Brain microvascular endothelial cell (primary cell): ENCODE measurements around the gene ZNF697.
"Not testable (repeated sequence)": the region's sequence is repeated elsewhere in the genome, so short reads cannot be mapped to it uniquely, and the experiment has no call there.

Experiments used
- DNase-seq: peaks from one replicate; pipeline ENCODE4 v3.0.0-alpha.2; 2020
- H3K27ac ChIP-seq: fragments of 250-450 bp; sonication (Bioruptor Pico); 2 replicates; pipeline ENCODE4 v1.5.1; 2020; ENCODE audit warnings: mild to moderate bottlenecking, moderate library complexity
- H3K27me3 ChIP-seq: fragments of 250-450 bp; sonication (Bioruptor Pico); replicated peaks from 2 replicates; pipeline ENCODE4 v1.5.1; 2020; ENCODE audit warnings: mild to moderate bottlenecking
- H3K36me3 ChIP-seq: fragments of 250-450 bp; sonication (Bioruptor Pico); replicated peaks from 2 replicates; pipeline ENCODE4 v1.5.1; 2020; ENCODE audit warnings: mild to moderate bottlenecking
- H3K4me3 ChIP-seq: 2 replicates; pipeline ENCODE4 v1.5.1; 2011; ENCODE audit warnings: low read depth, mild to moderate bottlenecking, control low read depth, low read length, moderate library complexity
- in situ Hi-C: cut with HindIII; loops from 2 replicates; pipeline ENCODE4 v1.10.0; 2017; ENCODE audit warnings: low sequenced_read_pairs, low pct_ligation_motif_present
- TF ChIP-seq, protein P1 (sequence below): IDR thresholded peaks from 2 replicates; pipeline ENCODE4 v1.5.1; 2011; ENCODE audit warnings: low read depth, mild to moderate bottlenecking, moderate library complexity, low read length, control low read depth, inconsistent platforms; ENCODE audit errors: missing control alignments

Gene ZNF697

DNA sequence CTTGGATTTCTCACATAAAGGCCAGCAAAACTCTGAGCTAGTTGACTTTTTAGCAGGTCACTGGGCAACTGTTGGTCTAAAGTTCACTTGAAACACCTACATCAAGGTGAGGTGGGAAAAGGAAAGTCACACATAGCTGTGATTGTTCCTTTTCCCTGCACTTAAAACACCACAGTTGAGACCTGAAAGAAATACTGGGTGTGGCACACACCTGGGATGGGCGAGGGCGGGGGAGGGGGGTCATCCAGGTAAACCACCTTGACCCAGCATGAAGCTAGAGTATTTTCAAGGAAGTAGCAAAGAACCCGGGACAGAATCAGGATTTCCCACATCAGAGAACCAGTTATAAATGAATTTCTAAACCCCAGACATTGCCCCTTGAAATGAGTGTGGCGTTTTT is 26.4 kb downstream of the ZNF697 start:
- TF ChIP-seq, protein P1, sequence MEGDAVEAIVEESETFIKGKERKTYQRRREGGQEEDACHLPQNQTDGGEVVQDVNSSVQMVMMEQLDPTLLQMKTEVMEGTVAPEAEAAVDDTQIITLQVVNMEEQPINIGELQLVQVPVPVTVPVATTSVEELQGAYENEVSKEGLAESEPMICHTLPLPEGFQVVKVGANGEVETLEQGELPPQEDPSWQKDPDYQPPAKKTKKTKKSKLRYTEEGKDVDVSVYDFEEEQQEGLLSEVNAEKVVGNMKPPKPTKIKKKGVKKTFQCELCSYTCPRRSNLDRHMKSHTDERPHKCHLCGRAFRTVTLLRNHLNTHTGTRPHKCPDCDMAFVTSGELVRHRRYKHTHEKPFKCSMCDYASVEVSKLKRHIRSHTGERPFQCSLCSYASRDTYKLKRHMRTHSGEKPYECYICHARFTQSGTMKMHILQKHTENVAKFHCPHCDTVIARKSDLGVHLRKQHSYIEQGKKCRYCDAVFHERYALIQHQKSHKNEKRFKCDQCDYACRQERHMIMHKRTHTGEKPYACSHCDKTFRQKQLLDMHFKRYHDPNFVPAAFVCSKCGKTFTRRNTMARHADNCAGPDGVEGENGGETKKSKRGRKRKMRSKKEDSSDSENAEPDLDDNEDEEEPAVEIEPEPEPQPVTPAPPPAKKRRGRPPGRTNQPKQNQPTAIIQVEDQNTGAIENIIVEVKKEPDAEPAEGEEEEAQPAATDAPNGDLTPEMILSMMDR: no peak
- in situ Hi-C loops: no loop called here
- no peak overlapping the region for H3K4me3 ChIP-seq
- DNase-seq: no peak
- no peak overlapping the region for H3K27ac ChIP-seq
- H3K36me3 ChIP-seq: peaks cover 34% of the 10 kb centered on the region
- H3K27me3 ChIP-seq: no peaks in the 10 kb centered on the region

DNA sequence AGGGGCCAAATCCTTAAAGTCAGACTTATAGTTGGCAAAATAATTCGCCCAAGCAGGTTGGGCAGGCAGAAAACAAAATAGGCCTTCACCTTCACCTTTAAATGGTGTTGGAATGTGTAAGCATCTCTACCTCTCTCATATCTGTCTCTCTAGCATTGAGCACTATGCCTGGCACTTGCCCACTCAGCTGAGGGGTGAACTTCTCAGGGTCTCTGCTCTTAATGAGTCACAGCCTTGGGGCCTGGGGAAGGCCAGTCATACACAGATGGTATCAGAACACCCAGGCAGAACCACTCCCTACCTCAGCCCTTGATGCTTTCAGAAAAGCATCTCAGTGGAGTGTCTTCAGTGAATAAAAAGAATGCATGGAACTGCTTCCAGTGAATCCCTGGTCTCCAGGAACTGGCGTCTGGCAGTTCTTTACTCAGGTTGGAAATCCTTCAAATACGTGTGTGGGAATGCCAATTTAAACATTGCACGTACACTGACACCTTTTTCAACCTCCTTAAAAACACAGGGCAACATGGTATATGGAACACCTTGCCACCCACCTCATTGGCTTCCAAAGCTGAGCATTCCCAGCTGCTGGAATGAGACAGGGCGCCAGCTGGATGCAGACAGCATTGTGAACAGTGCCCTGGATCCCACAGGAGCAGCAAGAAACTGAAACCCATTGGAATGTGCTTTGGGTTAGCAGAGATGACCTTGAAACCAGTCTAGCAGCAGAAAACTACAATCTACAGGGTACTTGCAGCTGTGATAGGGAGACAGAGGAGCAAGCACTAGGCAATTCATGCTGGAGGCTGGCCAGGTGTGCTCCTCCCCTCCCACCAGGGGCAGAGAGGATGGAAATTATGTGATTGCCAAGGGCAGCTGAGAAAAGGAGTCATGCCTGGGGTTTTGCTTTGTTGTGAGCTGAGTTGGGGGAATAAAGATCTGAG is 30.0 kb downstream of the ZNF697 start:
- TF ChIP-seq, protein P1: no peak
- in situ Hi-C loops: no loop called here
- peaks cover 17% of the 10 kb centered on the region for H3K36me3 ChIP-seq
- H3K27me3 ChIP-seq: no peaks in the 10 kb centered on the region
- H3K27ac ChIP-seq: no peak overlapping the region
- DNase-seq: no peak
- no peak overlapping the region for H3K4me3 ChIP-seq

DNA sequence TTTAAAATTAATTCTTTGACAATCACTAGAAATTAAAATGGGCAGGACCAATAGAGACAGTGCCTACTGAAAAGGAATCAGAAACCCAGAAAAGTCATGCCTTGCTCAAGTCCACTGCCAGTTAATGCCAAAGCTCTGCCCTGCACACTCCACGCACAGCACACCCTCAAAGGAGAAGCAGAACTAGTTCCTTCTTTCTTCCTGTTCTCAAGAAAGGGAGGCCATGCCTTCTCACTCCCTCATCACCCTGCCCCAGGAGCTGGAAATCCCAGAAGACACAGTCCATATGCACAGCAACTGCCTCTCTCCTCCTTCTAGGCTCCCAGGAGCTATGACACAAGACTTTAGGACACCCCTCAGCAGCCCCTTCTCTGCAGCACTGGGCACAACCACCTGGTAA is 31.3 kb downstream of the ZNF697 start:
- in situ Hi-C loops, H3K27me3 ChIP-seq, H3K27ac ChIP-seq, DNase-seq, H3K4me3 ChIP-seq: not testable (repeated sequence)
- peaks cover 11% of the 10 kb centered on the region for H3K36me3 ChIP-seq

DNA sequence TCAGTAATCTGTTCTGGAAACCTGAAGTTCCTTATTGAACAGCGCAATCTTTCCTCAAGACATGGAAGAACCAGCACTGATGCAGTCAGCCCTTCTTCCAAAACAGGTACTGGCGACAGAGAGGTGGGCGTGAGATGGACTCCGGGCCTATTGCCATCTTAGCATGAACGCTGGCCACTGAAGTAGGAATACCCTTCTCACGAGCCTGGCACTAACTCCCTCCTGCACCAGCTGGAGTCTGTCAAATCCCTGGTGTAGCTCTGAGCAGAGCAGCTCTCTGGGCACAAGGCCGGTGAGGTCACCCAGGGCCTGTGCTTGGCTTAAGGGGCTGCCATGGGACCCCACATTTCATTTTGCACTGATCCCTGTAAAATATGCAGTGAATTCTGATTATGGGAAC is 33.0 kb downstream of the ZNF697 start:
- H3K27ac ChIP-seq, H3K4me3 ChIP-seq, H3K36me3 ChIP-seq, H3K27me3 ChIP-seq, in situ Hi-C loops, DNase-seq: not testable (repeated sequence)

DNA sequence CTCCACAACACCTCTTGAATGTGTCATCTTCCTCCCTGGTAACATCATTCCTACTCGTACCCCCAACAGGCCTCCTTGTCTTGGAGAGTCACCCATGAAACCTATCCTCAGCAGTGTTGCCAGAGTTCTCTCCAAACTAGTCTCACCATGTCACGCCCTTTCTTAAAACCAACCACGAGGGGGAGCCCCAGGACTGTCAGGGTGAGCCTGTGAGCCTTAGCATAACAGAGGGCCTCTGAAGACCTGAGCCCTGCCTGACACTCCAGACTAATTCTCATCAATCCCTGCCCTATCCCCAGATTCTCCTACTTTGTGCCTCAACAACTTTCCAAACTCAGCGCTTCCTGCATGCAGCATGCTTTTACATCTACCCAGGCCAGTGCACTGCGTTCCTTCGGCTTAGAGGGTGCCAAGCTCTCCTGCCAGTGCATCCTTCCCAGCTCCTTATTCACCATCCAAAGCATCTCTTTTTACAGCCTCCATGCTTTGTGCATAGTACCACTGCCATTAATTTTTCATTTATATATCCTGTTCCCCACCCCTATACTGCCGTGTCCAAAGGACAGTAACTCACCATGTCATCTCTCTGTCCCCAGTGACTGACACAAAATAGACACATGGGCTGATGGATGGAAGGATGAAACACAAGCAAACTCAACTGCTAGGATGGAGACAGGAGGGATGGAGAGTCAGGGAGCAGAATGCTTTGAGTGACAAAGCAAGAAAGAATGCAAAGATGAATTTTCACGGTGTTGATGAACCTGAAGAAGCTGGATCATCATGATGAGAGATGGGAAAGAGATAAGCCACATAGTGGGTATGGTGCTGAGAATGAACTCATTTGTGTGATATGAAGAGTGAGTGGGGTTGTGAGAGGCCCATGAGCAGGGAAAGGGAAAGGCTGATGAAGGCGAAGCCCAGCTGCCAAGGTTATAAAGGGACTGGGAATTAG is 34.0 kb downstream of the ZNF697 start:
- TF ChIP-seq, protein P1: peak; percentile 83
- H3K36me3 ChIP-seq: no peaks in the 10 kb centered on the region

DNA sequence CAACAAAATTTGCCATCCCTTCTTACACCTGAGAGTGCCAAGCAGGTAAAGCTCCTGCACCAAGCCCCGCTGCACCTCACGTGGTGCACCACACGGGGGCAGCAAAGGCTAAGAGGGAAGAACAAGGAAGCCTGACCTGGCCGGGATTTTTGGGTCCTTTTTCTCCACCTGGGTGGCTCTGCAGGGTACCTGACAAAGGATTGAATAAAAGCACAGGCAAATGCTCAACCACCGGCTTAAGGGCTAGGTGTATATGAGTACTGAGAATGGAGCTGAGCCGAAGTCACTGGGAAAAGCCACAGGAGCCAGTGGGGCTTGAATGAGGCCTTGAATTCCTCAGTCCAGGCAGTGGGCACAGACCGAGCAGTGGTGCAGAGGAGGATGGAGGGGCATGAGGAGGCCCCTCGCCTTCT is 36.4 kb downstream of the ZNF697 start:
- TF ChIP-seq, protein P1: peak; percentile 94
- H3K36me3 ChIP-seq: no peaks in the 10 kb centered on the region
- no peak overlapping the region for H3K4me3 ChIP-seq
- H3K27ac ChIP-seq: no peak overlapping the region
- no peak for DNase-seq
- in situ Hi-C loops: no loop called here
- no peaks in the 10 kb centered on the region for H3K27me3 ChIP-seq

More for the DNA sequence above, 34.0 kb downstream of the ZNF697 start:
- Histone ChIP-seq H3K27me3 (no peaks in the 10 kb centered on the region), H3K4me3 (no peak overlapping the region), H3K27ac (no peak overlapping the region)
- DNase-seq: peak; percentile 81
- in situ Hi-C loops: no loop called here

DNA sequence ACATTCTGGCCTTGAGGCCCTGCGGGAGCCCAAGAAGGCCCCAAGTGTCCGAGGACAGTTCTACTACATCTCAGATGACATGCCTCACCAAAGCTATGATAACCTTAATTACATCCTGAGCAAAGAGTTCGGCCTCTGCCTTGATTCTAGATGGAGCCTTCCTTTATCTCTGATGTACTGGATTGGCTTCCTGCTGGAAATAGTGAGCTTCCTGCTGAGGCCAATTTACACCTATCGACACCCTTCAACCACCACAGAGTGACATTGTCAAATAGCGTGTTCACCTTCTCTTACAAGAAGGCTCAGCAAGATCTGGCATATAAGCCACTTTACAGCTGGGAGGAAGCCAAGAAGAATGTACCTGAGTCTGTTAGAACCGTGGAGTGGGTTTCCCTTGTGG is 39.2 kb downstream of the ZNF697 start:
- H3K4me3 ChIP-seq, H3K36me3 ChIP-seq, H3K27ac ChIP-seq, DNase-seq, in situ Hi-C loops, H3K27me3 ChIP-seq: not testable (repeated sequence)

DNA sequence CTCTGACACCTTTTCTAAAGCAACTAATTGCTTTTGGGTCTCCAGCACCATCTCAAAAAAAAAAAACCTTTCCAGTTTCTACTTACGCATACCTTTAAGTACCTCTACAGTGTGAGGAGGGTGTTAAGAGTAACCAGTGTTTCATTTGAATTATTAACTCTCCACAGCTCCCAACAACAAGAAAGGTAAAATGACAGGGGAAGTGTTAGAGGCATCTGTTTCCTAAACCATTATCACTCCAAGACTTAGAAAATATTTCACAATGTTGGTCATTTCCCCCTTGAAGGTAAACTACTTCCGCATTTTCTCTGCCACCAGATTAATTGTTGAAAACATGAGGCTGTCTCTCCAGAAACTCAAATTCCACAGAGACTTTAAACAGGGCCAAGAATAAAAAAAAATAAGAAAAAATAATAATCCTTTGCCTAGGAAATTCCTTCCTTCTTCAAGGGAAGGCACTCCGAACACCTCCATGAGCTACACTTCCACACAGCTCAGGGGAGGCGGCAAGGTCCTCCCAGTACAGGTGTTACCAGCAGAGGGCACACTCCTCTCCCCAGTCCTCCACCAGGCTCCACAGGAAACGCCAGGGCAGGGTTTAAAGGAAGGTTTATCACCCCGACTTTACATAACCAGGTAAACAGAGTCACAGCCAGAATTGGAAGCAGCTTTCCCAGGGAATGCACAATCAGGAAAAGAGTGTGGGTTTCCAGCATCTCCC is 40.8 kb downstream of the ZNF697 start:
- in situ Hi-C loops, H3K4me3 ChIP-seq, H3K27ac ChIP-seq, H3K27me3 ChIP-seq, DNase-seq, H3K36me3 ChIP-seq: not testable (repeated sequence)
